Right atrium auricular region (tissue), 2 donors: Measurements from ENCODE around the gene MYO15A. TPM values are rescaled to one million over a fixed set of nuclear protein-coding genes. Genes with fewer than 3 reads are reported as not detected.

Source experiments
- DNase-seq: peaks from one replicate; pipeline ENCODE4 v3.0.0-alpha.2; 2019; ENCODE audit warnings: low spot score
- H3K27ac ChIP-seq, 2 donors: fragments of 200-600 bp; sonication (generic); 1 replicate in 1 of 2; 2 replicates in 1 of 2; pipeline ENCODE4 v1.5.1; 2016 to 2019
- H3K27me3 ChIP-seq, 2 donors: fragments of 200-600 bp; sonication (generic); one replicate each; pipeline versions ENCODE4 v1.5.1 to v1.6.0; 2017 to 2019
- H3K36me3 ChIP-seq: fragments of 200-600 bp; sonication (generic); one replicate; pipeline ENCODE4 v1.5.1; 2016
- H3K4me1 ChIP-seq, 2 donors: fragments of 200-600 bp; sonication (generic); one replicate each; pipeline versions ENCODE4 v1.5.1 to v1.6.0; 2017 to 2019
- H3K4me3 ChIP-seq, 2 donors: fragments of 200-600 bp; sonication (generic); 1 replicate in 1 of 2; 2 replicates in 1 of 2; pipeline ENCODE4 v1.5.1; 2017 to 2019; ENCODE audit warnings: mild to moderate bottlenecking in 1 of 2, moderate library complexity in 1 of 2
- H3K9me3 ChIP-seq, 2 donors: fragments of 200-600 bp; sonication (generic); one replicate each; pipeline ENCODE4 v1.5.1; 2019
- CTCF ChIP-seq, 2 donors: fragments of 200-600 bp; sonication (generic); IDR thresholded peaks; one replicate each; pipeline ENCODE4 v1.5.1; 2019; ENCODE audit warnings: antibody characterized with exemption in 2 of 2
- total RNA-seq, 2 donors: library from RNA; depleted of rRNA; stranded (reverse); fragments of >200 nt; gene quantifications; one replicate each; pipeline ENCODE4 v1.1.0, GENCODE V29; 2016

Gene MYO15A
- total RNA-seq, 2 donors from 2014 or later = 0.20 TPM; not detected in 1

- H3K4me1 ChIP-seq = peaks cover 0 to 8% of the 10 kb centered on the region in 2 donors
- TF ChIP-seq CTCF (IDR thresholded peaks at IDR 0.05) = no peak
- no peaks in the 10 kb centered on the region for H3K9me3 ChIP-seq
- H3K4me3 ChIP-seq = no peak overlapping the region
- no peaks in the 10 kb centered on the region for H3K36me3 ChIP-seq
- H3K27ac ChIP-seq = no peak overlapping the region
- DNase-seq = no peak
- H3K27me3 ChIP-seq = no peaks in the 10 kb centered on the region
Measured at GRCh38 chr17:18177133-18177532, 68.6 kb downstream of the MYO15A start.

- no peak for TF ChIP-seq CTCF (IDR thresholded peaks at IDR 0.05)
- H3K4me1 ChIP-seq = peaks cover 0 to 14% of the 10 kb centered on the region in 2 donors
- H3K27me3 ChIP-seq = no peaks in the 10 kb centered on the region
- no peak for DNase-seq
- no peaks in the 10 kb centered on the region for H3K36me3 ChIP-seq
- H3K27ac ChIP-seq = no peak overlapping the region
- H3K4me3 ChIP-seq = no peak overlapping the region
- no peaks in the 10 kb centered on the region for H3K9me3 ChIP-seq
Measured at GRCh38 chr17:18177722-18178121, 69.2 kb downstream of the MYO15A start.

GRCh38 chr17:18179196-18179595, 70.6 kb downstream of the MYO15A start:
- H3K4me1 ChIP-seq = peaks cover 0 to 14% of the 10 kb centered on the region in 2 donors
- no peak overlapping the region for H3K27ac ChIP-seq
- DNase-seq = no peak
- no peak overlapping the region for H3K4me3 ChIP-seq
- no peaks in the 10 kb centered on the region for H3K9me3 ChIP-seq
- H3K36me3 ChIP-seq = no peaks in the 10 kb centered on the region
- no peak for TF ChIP-seq CTCF (IDR thresholded peaks at IDR 0.05)
- no peaks in the 10 kb centered on the region for H3K27me3 ChIP-seq

- H3K4me3 ChIP-seq = no peak overlapping the region
Measured at GRCh38 chr17:18179804-18180203, 71.2 kb downstream of the MYO15A start.

GRCh38 chr17:18181358-18181757, 72.8 kb downstream of the MYO15A start:
- H3K4me3 ChIP-seq = no peak overlapping the region
- H3K27ac ChIP-seq = peak overlapping the region; percentile 92 to 94
- H3K27me3 ChIP-seq = no peaks in the 10 kb centered on the region
- DNase-seq = no peak
- H3K36me3 ChIP-seq = no peaks in the 10 kb centered on the region
- TF ChIP-seq CTCF (IDR thresholded peaks at IDR 0.05) = no peak
- no peaks in the 10 kb centered on the region for H3K9me3 ChIP-seq
- H3K4me1 ChIP-seq = peaks cover 0 to 31% of the 10 kb centered on the region in 2 donors

More at GRCh38 chr17:18179804-18180203, 71.2 kb downstream of the MYO15A start:
- no peak overlapping the region for H3K27ac ChIP-seq
- no peaks in the 10 kb centered on the region for H3K27me3 ChIP-seq
- H3K4me1 ChIP-seq = peaks cover 0 to 16% of the 10 kb centered on the region in 2 donors
- TF ChIP-seq CTCF (IDR thresholded peaks at IDR 0.05) = no peak
- no peak for DNase-seq
- H3K9me3 ChIP-seq = no peaks in the 10 kb centered on the region
- no peaks in the 10 kb centered on the region for H3K36me3 ChIP-seq
